Glutamatergic neuron (in vitro differentiated cells): ENCODE results near the gene PROB1. TPM values are rescaled to one million over a fixed set of nuclear protein-coding genes. Genes with fewer than 3 reads are reported as not detected.

ENCODE experiments used
- DNase-seq: peaks from one replicate; pipeline ENCODE4 v3.0.0; 2022
- H3K27ac Mint-ChIP-seq: one replicate; pipeline ENCODE4 v1.8.0; 2020; ENCODE audit warnings: mild to moderate bottlenecking, mixed read lengths, inconsistent platforms; ENCODE audit not compliant: unreplicated experiment
- H3K27me3 Mint-ChIP-seq: one replicate; pipeline ENCODE4 v1.8.0; 2020; ENCODE audit warnings: mild to moderate bottlenecking, moderate library complexity, mixed read lengths, inconsistent platforms; ENCODE audit not compliant: unreplicated experiment
- H3K36me3 Mint-ChIP-seq: one replicate; pipeline ENCODE4 v1.8.0; 2020; ENCODE audit warnings: mild to moderate bottlenecking, mixed read lengths, inconsistent platforms; ENCODE audit not compliant: unreplicated experiment
- H3K4me1 Mint-ChIP-seq: one replicate; pipeline ENCODE4 v1.8.0; 2020; ENCODE audit warnings: mild to moderate bottlenecking, low read depth, mixed read lengths, inconsistent platforms; ENCODE audit not compliant: unreplicated experiment
- H3K4me3 Mint-ChIP-seq: one replicate; pipeline ENCODE4 v1.8.0; 2020; ENCODE audit warnings: mild to moderate bottlenecking, mixed read lengths, inconsistent platforms; ENCODE audit not compliant: unreplicated experiment
- H3K9me3 Mint-ChIP-seq: one replicate; pipeline ENCODE4 v1.8.0; 2020; ENCODE audit warnings: mild to moderate bottlenecking, moderate library complexity, mixed read lengths, inconsistent platforms; ENCODE audit not compliant: unreplicated experiment
- CTCF ChIP-seq: fragments of 200-600 bp; sonication (generic); IDR thresholded peaks from one replicate; pipeline ENCODE4 v1.5.0; 2021; ENCODE audit not compliant: partially characterized antibody, unreplicated experiment
- total RNA-seq: library from RNA; stranded (reverse); fragmentation: NEBNext Ultra II Directional; extraction: Animal tissue kit (Norgen Biotek cat#: 25700); gene quantifications from one replicate; pipeline ENCODE4 v1.2.1, GENCODE V29; 2021; ENCODE audit not compliant: unreplicated experiment

The PROB1 gene
- total RNA-seq, 1 donor from 2014 or later = 1.3 TPM

DNA sequence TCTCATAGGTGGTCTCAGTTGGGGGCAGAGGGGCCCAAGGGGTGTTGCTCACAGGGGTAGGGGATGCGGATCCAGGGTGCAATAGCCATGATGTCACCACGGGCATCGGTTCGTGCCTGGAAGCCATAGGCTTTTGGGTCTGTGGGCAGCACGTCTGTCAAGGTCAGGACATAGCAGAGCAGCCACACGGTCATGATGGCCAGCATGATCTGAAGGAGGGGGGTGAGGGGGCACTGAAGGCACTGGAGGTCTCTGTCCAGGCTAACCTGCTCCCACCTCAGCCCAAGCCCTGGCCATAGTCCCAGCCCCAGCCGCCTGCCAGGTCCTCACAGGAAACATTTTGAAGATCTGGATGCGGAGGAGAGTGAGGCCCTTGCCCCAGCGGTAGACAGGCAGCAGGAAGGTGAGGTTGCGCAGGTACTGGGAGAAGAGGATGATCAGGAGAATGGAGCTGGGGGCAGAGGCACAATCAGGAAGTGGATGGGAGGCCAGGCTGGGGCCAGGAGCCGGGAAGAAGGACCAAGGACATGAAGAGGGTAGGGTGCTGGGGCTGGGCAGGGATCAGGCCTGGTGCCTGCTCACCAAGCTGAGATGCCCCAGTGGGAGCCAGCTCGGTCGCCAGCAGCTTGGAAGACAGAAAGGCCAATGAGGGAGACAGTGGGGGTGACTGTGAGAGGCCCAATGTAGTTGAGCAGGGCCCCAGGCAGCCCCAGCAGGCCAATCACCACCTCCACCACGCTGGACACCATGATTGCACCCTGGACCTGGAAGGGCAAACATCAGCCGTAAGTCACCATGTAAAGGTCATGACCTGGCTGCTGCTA lies 15.1 kb downstream of the PROB1 start:
- no peak for TF ChIP-seq CTCF
- DNase-seq = no peak
- Mint-ChIP-seq H3K27me3 (peaks cover 12% of the 10 kb centered on the region), H3K36me3 (no peaks in the 10 kb centered on the region), H3K4me3 (peak overlapping the region; percentile 37), H3K27ac (no peak overlapping the region), H3K4me1 (no peaks in the 10 kb centered on the region), H3K9me3 (peaks cover 2% of the 10 kb centered on the region)

DNA sequence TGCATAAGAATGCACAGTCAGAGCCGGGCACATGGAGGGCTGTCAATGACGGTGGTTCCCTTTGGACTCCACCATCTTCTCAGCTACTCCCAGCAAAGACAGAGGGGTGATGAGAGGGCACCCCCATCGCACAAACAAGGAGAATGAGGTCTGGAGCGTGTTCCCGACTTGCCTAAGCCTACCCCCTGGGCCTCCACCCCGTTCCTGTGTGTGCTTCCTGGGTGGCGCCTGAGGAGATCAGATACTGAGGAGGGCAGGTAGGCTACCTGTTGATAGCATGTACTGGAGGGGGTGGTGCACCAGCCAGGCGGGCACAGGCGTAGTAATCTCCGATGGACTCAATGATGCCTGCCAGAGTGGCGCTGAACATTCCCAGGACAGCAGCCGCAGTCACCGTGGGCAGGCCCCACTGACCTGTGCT lies 16.0 kb downstream of the PROB1 start:
- Mint-ChIP-seq H3K27ac (no peak overlapping the region), H3K4me1 (no peaks in the 10 kb centered on the region), H3K36me3 (no peaks in the 10 kb centered on the region), H3K4me3 (no peak overlapping the region), H3K9me3 (peaks cover 2% of the 10 kb centered on the region), H3K27me3 (peaks cover 9% of the 10 kb centered on the region)
- no peak for DNase-seq
- no peak for TF ChIP-seq CTCF

DNA sequence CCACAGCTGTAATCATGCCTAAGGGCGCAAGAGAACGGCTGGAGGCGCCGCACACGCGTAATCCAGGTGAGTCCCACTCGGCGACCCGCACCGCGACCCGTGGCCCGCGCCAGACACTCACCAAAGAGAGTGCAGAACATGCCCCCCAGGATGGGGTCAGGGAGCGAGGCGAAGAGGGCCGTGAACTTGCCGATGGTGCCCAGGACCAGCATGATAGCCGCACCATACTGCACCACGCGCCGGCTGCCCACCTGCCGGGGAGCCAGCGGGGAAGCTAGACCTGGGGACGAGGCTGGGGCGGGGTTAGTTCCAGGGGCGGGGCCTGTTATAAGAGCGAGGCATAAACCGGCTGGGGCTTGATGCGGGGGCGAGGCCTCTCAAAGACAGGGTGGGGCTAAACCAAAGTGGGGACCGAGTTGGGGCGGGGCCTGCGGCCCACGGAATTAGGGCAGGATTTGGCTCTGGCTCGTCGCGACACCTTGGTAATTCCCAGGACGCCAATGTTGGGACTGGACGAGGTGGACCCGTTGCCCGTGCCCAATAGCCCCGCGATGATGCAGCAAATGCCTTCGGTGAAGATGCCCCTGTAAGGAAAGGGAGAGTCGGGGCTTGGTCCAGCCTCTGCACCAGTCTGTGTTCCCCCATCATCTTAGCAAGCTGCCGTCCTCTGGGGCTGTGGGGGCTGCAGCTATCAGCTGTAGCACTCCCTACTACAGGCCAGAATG lies 16.6 kb downstream of the PROB1 start:
- peaks cover 4% of the 10 kb centered on the region for H3K27me3 Mint-ChIP-seq
- H3K4me3 Mint-ChIP-seq = no peak overlapping the region
- H3K27ac Mint-ChIP-seq = no peak overlapping the region
- TF ChIP-seq CTCF = no peak
- peaks cover 4% of the 10 kb centered on the region for H3K9me3 Mint-ChIP-seq
- DNase-seq = no peak
- no peaks in the 10 kb centered on the region for H3K36me3 Mint-ChIP-seq
- no peaks in the 10 kb centered on the region for H3K4me1 Mint-ChIP-seq

DNA sequence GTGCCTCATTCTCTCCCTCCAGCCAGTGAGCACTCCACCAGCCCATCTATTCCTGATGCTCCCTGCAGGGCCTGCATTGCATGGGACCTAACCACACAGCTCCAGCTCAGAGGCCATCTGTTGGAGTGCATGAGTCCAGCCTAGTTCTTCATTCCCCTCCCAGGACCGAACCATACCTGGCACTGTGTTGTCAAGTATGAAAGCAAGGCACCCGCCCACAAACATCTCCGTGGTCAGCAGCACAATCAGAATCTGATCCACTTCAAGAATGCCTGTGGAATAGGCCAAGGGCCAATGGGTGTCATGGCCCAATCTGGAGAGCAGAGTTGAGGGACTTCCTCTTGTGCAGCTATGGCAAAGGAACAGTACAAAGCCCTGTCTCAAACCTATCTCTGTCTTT lies 17.7 kb downstream of the PROB1 start:
- no peaks in the 10 kb centered on the region for H3K36me3 Mint-ChIP-seq
- no peak for TF ChIP-seq CTCF
- peaks cover 4% of the 10 kb centered on the region for H3K27me3 Mint-ChIP-seq
- no peak overlapping the region for H3K4me3 Mint-ChIP-seq
- no peak overlapping the region for H3K27ac Mint-ChIP-seq
- DNase-seq = no peak
- no peaks in the 10 kb centered on the region for H3K4me1 Mint-ChIP-seq
- H3K9me3 Mint-ChIP-seq = peaks cover 4% of the 10 kb centered on the region

DNA sequence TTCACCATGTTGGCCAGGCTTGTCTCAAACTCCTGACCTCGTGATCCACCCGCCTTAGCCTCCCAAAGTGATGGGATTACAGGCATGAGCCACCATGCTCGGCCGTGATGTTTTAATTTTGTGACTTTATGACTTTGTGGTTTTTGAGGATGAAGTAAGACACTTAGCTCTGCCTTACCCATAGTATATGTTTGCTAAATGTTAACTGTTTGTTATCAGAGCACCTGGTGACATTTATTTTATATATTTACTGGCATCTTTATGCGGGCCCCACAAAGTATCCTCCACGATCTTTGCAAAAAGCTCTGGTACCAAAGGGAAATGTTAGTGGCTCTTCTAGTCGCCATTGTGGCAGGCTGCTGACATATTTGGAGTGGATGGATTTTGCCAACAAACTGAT lies 18.5 kb downstream of the PROB1 start:
- Mint-ChIP-seq H3K27ac (no peak overlapping the region), H3K27me3 (peaks cover 4% of the 10 kb centered on the region), H3K4me1 (no peaks in the 10 kb centered on the region), H3K9me3 (peaks cover 4% of the 10 kb centered on the region), H3K4me3 (no peak overlapping the region), H3K36me3 (no peaks in the 10 kb centered on the region)
- DNase-seq = no peak
- no peak for TF ChIP-seq CTCF
